IPS-NIHi7 (cell line): Measurements from ENCODE around the gene EDNRA.

Source experiments
- DNase-seq: peaks from one replicate; pipeline ENCODE4 v3.0.0; 2012; ENCODE audit warnings: mixed read lengths; ENCODE audit errors: extremely low spot score

EDNRA gene

GRCh38 chr4:147539959-147540358 lies 59.1 kb downstream of the EDNRA start:
- no peak for DNase-seq

GRCh38 chr4:147542229-147542990 lies 61.5 kb downstream of the EDNRA start:
- no peak for DNase-seq

- DNase-seq, result no peak
These were observed 62.1 kb downstream of the EDNRA start for GRCh38 chr4:147543034-147543433.

GRCh38 chr4:147546349-147546748 lies 65.5 kb downstream of the EDNRA start:
- DNase-seq, result no peak

- DNase-seq, result no peak
These were observed 66.6 kb downstream of the EDNRA start for GRCh38 chr4:147547314-147548056.

- no peak for DNase-seq
These were observed 67.4 kb downstream of the EDNRA start for GRCh38 chr4:147548256-147548655.

- DNase-seq, result no peak
These were observed 69.8 kb downstream of the EDNRA start for GRCh38 chr4:147550626-147551246.

- DNase-seq, result no peak
These were observed 79.7 kb downstream of the EDNRA start for GRCh38 chr4:147560625-147561024.

- no peak for DNase-seq
These were observed 85.9 kb downstream of the EDNRA start for GRCh38 chr4:147566762-147567161.

- DNase-seq, result no peak
These were observed 86.4 kb downstream of the EDNRA start for GRCh38 chr4:147567276-147567675.

GRCh38 chr4:147570616-147571015 lies 89.7 kb downstream of the EDNRA start:
- DNase-seq, result no peak

GRCh38 chr4:147571036-147571770 lies 90.3 kb downstream of the EDNRA start:
- no peak for DNase-seq

- DNase-seq, result no peak
These were observed 95.2 kb downstream of the EDNRA start for GRCh38 chr4:147576084-147576483.

- no peak for DNase-seq
These were observed 97.2 kb downstream of the EDNRA start for GRCh38 chr4:147578051-147578476.

- DNase-seq, result no peak
These were observed 97.7 kb downstream of the EDNRA start for GRCh38 chr4:147578593-147578992.

GRCh38 chr4:147580396-147580795 lies 99.5 kb downstream of the EDNRA start:
- no peak for DNase-seq

- no peak for DNase-seq
These were observed 100.9 kb downstream of the EDNRA start for GRCh38 chr4:147581606-147582350.

GRCh38 chr4:147582386-147583060 lies 101.6 kb downstream of the EDNRA start:
- DNase-seq, result no peak

- no peak for DNase-seq
These were observed 103.0 kb downstream of the EDNRA start for GRCh38 chr4:147583876-147584275.

- DNase-seq, result no peak
These were observed 105.1 kb downstream of the EDNRA start for GRCh38 chr4:147586032-147586431.

GRCh38 chr4:147586637-147587036 lies 105.7 kb downstream of the EDNRA start:
- no peak for DNase-seq
